CD4-positive, alpha-beta memory T cell (primary cell): Measurements from ENCODE around the gene SLC9A9. TPM values are rescaled to one million over a fixed set of nuclear protein-coding genes. Genes with fewer than 3 reads are reported as not detected.
"Not testable (repeated sequence)": the region's sequence is repeated elsewhere in the genome, so short reads cannot be mapped to it uniquely, and the experiment has no call there.

ENCODE experiments used
- CTCF ChIA-PET: fragments of 350-600 bp; sonication (Branson Sonifier 250); formaldehyde crosslinking; loops from one replicate; lab custom pipeline; 2021; ENCODE audit warnings: inconsistent platforms; ENCODE audit not compliant: partially characterized antibody; lab: Charles Lee
- POLR2A ChIA-PET: fragments of 350-600 bp; sonication (Branson Sonifier 250); formaldehyde crosslinking; loops from one replicate; lab custom pipeline; 2021; ENCODE audit not compliant: partially characterized antibody; lab: Charles Lee
- DNase-seq, 5 donors: peaks; one replicate each; pipeline versions ENCODE4 v3.0.0 to v3.0.0-alpha.2; 2020 to 2022; ENCODE audit warnings: mixed read lengths in 1 of 5
- H3K27ac ChIP-seq: one replicate; pipeline ENCODE4 v1.7.0; 2013; ENCODE audit warnings: low read depth, low read length
- H3K27me3 ChIP-seq: 2 replicates; pipeline ENCODE4 v1.7.0; 2013; ENCODE audit warnings: mild to moderate bottlenecking, low read length, moderate library complexity; ENCODE audit not compliant: insufficient read depth
- H3K36me3 ChIP-seq: 2 replicates; pipeline ENCODE4 v1.7.0; 2013; ENCODE audit warnings: mild to moderate bottlenecking, low read length, moderate library complexity; ENCODE audit not compliant: insufficient read depth
- H3K4me1 ChIP-seq: 2 replicates; pipeline ENCODE4 v1.7.0; 2013; ENCODE audit warnings: mild to moderate bottlenecking, low read length, moderate library complexity; ENCODE audit not compliant: insufficient read depth
- H3K4me3 ChIP-seq, 2 donors: one replicate each; pipeline ENCODE4 v1.7.0; 2013; ENCODE audit warnings: low read length in 2 of 2, mild to moderate bottlenecking in 1 of 2
- H3K9me3 ChIP-seq, 2 donors: one replicate each; pipeline ENCODE4 v1.7.0; 2013; ENCODE audit warnings: low read length in 2 of 2, control low read depth in 1 of 2; ENCODE audit not compliant: control insufficient read depth in 1 of 2
- H3K27ac Mint-ChIP-seq, 7 donors: one replicate each; pipeline ENCODE4 v1.8.0; 2020 to 2021; ENCODE audit warnings: mixed read lengths in 7 of 7, mild to moderate bottlenecking in 6 of 7, inconsistent platforms in 3 of 7, moderate library complexity in 3 of 7
- H3K27me3 Mint-ChIP-seq, 2 donors: one replicate each; pipeline ENCODE4 v1.8.0; 2020 to 2021; ENCODE audit warnings: mixed read lengths in 2 of 2
- H3K36me3 Mint-ChIP-seq, 2 donors: one replicate each; pipeline ENCODE4 v1.8.0; 2020 to 2021; ENCODE audit warnings: mixed read lengths in 2 of 2, inconsistent platforms in 1 of 2, mild to moderate bottlenecking in 1 of 2
- H3K4me1 Mint-ChIP-seq, 4 donors: one replicate each; pipeline ENCODE4 v1.8.0; 2020 to 2021; ENCODE audit warnings: mixed read lengths in 4 of 4, mild to moderate bottlenecking in 1 of 4
- H3K4me3 Mint-ChIP-seq, 8 donors: one replicate each; pipeline ENCODE4 v1.8.0; 2020 to 2021; ENCODE audit warnings: mixed read lengths in 8 of 8, mild to moderate bottlenecking in 7 of 8, moderate library complexity in 6 of 8, inconsistent platforms in 3 of 8
- H3K9me3 Mint-ChIP-seq, 8 donors: one replicate each; pipeline ENCODE4 v1.8.0; 2020 to 2021; ENCODE audit warnings: mixed read lengths in 8 of 8, mild to moderate bottlenecking in 5 of 8, inconsistent platforms in 3 of 8, moderate library complexity in 1 of 8
- intact Hi-C: fragments of 100-400 bp; cut with micrococcal nuclease; formaldehyde crosslinking; loops from one replicate; pipeline ENCODE4 v1.15.1; 2023
- polyA plus RNA-seq, 2 donors: library from polyadenylated mRNA; unstranded; fragments of 300-500 nt; fragmentation: Illumina TruSeq; gene quantifications; one replicate each; pipeline ENCODE4 v1.2.3, GENCODE V29; 2021
- total RNA-seq, 2 experiments: library from RNA; stranded (reverse); gene quantifications; one replicate each; pipeline ENCODE4 v1.2.3, GENCODE V29; 2021

SLC9A9 gene
- total and polyA plus RNA-seq, 4 experiments from 2014 or later: 30.8 to 35.5 (median 34.4) TPM

DNA sequence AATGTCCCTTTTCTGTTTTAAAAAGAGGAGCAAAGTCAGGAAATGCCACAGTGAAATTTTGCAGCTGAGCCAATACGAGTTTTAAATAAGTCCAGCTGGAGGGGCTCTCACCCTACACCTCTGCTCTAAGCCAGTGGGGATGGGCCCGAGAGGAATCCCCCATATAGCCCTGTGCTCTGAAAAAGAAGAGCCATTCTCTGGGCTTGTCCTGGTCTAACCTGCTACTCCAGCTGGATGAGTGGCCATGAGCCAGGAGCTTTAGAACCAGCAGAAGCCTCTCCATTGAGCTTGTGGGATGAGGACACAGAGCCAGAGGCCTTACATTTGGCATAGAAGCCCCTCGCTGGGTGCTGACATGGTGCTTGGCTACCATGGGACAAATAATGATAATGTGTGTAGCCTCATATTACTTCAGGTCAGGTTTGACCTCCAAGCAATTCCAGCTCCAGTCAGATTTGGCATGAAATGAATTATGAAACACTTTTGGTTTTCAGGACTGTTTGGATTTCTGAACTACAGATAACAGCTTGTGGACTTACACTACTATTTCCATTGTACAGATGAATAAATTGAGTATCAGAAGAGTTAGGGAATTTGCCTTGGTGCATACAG, 556.3 kb downstream of the SLC9A9 start:
- no peak for DNase-seq
- POLR2A ChIA-PET: no interaction called here
- H3K36me3 Mint-ChIP-seq: no peaks in the 10 kb centered on the region
- H3K4me3 Mint-ChIP-seq: no peak overlapping the region
- H3K9me3 Mint-ChIP-seq: no peaks in the 10 kb centered on the region
- Histone ChIP-seq H3K27ac (no peak overlapping the region), H3K36me3 (no peaks in the 10 kb centered on the region), H3K4me3 (no peak overlapping the region), H3K27me3 (no peaks in the 10 kb centered on the region), H3K9me3 (no peaks in the 10 kb centered on the region), H3K4me1 (no peaks in the 10 kb centered on the region)
- H3K27ac Mint-ChIP-seq: no peak overlapping the region
- intact Hi-C loops: no loop called here
- CTCF ChIA-PET: interaction anchor here (0.6 to 1.1 kb wide), 2 partner anchors 12 to 23 kb away, joined by 3 to 6 read pairs; no protein-coding TSS in a partner anchor
- H3K27me3 Mint-ChIP-seq: no peaks in the 10 kb centered on the region
- peaks cover 0 to 15% (median 5%) of the 10 kb centered on the region in 4 donors for H3K4me1 Mint-ChIP-seq

- peaks cover 0 to 2% (median 0%) of the 10 kb centered on the region in 4 donors for H3K4me1 Mint-ChIP-seq
- H3K27ac Mint-ChIP-seq: no peak overlapping the region
- Histone ChIP-seq H3K27me3 (no peaks in the 10 kb centered on the region), H3K9me3 (no peaks in the 10 kb centered on the region), H3K27ac (no peak overlapping the region), H3K4me3 (no peak overlapping the region), H3K4me1 (no peaks in the 10 kb centered on the region), H3K36me3 (no peaks in the 10 kb centered on the region)
- no peak overlapping the region for H3K4me3 Mint-ChIP-seq
- intact Hi-C loops: no loop called here
- no peaks in the 10 kb centered on the region for H3K27me3 Mint-ChIP-seq
- H3K9me3 Mint-ChIP-seq: no peaks in the 10 kb centered on the region
- no peak for DNase-seq
- CTCF ChIA-PET: interaction anchor here (1.2 kb wide), 1 partner anchor 10 kb away, joined by 3 read pairs; no protein-coding TSS in a partner anchor
- POLR2A ChIA-PET: no interaction called here
- H3K36me3 Mint-ChIP-seq: peaks cover 0 to 4% of the 10 kb centered on the region in 2 donors
Observed at GRCh38 chr3:143288944-143289343, 559.3 kb downstream of the SLC9A9 start.

DNA sequence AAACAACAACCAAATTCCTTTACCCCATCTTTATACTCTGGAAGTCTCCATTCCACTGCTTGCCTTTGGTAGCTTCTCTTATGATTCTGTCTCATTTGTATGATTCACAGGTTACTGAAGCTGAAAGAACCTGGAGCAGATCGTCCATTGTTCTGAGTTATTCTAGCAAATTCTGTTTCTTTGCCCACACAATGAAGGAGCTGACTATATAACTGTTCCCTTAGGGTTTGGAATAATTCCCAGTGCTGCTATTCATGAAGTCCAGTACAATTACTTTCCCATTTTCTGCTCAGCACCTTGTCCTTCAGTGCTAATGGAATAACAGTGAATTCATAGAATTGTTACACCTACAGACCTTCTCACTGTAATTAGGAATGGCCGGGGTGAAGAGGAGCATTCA, 560.9 kb downstream of the SLC9A9 start:
- Histone ChIP-seq H3K27me3 (no peaks in the 10 kb centered on the region), H3K4me3 (no peak overlapping the region), H3K36me3 (no peaks in the 10 kb centered on the region), H3K27ac (no peak overlapping the region), H3K4me1 (no peaks in the 10 kb centered on the region), H3K9me3 (no peaks in the 10 kb centered on the region)
- H3K9me3 Mint-ChIP-seq: no peaks in the 10 kb centered on the region
- intact Hi-C loops: no loop called here
- H3K36me3 Mint-ChIP-seq: peaks cover 2 to 10% of the 10 kb centered on the region in 2 donors
- ChIA-PET CTCF (interaction anchor here (1.4 kb wide), 1 partner anchor 15 kb away, joined by 3 read pairs; no protein-coding TSS in a partner anchor), POLR2A (no interaction called here)
- no peak overlapping the region for H3K4me3 Mint-ChIP-seq
- no peak overlapping the region for H3K27ac Mint-ChIP-seq
- peaks cover 0 to 2% (median 0%) of the 10 kb centered on the region in 4 donors for H3K4me1 Mint-ChIP-seq
- no peak for DNase-seq
- no peaks in the 10 kb centered on the region for H3K27me3 Mint-ChIP-seq

DNA sequence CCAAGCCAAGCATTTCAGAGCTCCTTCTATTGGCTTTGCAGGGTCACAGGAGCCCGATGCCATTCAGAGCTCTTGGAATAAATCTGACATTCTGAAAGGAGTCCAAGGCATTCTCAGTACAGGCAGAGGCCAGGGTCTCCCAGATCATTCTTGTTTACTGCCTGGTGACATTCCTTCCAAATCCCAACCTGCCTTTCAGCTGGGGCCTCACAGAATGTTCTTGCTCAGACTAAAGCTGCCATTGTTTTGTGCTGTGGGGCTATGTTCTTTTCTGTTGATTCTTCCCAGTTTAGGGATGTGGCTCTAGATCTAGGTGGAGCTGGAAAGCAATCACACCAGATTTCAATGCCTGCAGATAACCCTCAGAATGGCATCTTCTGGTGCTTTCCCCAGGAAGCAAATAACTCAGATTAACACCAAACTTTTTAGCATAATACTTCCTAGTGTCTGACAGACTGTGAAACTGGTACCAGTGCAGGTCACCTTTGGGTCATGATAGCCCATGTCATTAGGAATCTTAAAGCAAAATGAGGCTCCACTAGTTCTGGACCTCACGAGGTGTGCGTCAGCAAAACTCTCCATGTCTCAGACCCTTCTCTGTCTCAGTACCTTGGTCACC, 561.8 kb downstream of the SLC9A9 start:
- Histone ChIP-seq H3K36me3 (no peaks in the 10 kb centered on the region), H3K27ac (no peak overlapping the region), H3K27me3 (no peaks in the 10 kb centered on the region), H3K4me3 (no peak overlapping the region), H3K4me1 (no peaks in the 10 kb centered on the region), H3K9me3 (no peaks in the 10 kb centered on the region)
- Mint-ChIP-seq H3K36me3 (peaks cover 6 to 10% of the 10 kb centered on the region in 2 donors), H3K9me3 (no peaks in the 10 kb centered on the region), H3K27me3 (no peaks in the 10 kb centered on the region), H3K27ac (no peak overlapping the region), H3K4me1 (peaks cover 0 to 2% (median 0%) of the 10 kb centered on the region in 4 donors), H3K4me3 (no peak overlapping the region)
- POLR2A ChIA-PET: no interaction called here
- intact Hi-C loops: no loop called here
- CTCF ChIA-PET: interaction anchor here (1.4 kb wide), 1 partner anchor 14 kb away, joined by 3 read pairs; no protein-coding TSS in a partner anchor
- no peak for DNase-seq

GRCh38 chr3:143283432-143284128, 564.7 kb downstream of the SLC9A9 start:
- intact Hi-C loops: no loop called here
- ChIA-PET POLR2A (no interaction called here), CTCF (no interaction called here)
- H3K4me3 ChIP-seq: no peak overlapping the region
- Mint-ChIP-seq H3K27me3 (no peaks in the 10 kb centered on the region), H3K36me3 (peaks cover 6 to 18% of the 10 kb centered on the region in 2 donors), H3K27ac (no peak overlapping the region), H3K4me3 (no peak overlapping the region), H3K4me1 (no peaks in the 10 kb centered on the region), H3K9me3 (peaks cover 0 to 4% (median 0%) of the 10 kb centered on the region in 8 donors)
- H3K27me3 ChIP-seq: no peaks in the 10 kb centered on the region
- DNase-seq: no peak
- H3K36me3 ChIP-seq: no peaks in the 10 kb centered on the region
- H3K4me1 ChIP-seq: no peaks in the 10 kb centered on the region
- no peaks in the 10 kb centered on the region for H3K9me3 ChIP-seq
- H3K27ac ChIP-seq: no peak overlapping the region

- no peak overlapping the region for H3K27ac Mint-ChIP-seq
- no peaks in the 10 kb centered on the region for H3K4me1 Mint-ChIP-seq
- peaks cover 0 to 4% (median 0%) of the 10 kb centered on the region in 8 donors for H3K9me3 Mint-ChIP-seq
- Histone ChIP-seq H3K36me3 (no peaks in the 10 kb centered on the region), H3K4me1 (no peaks in the 10 kb centered on the region), H3K27me3 (no peaks in the 10 kb centered on the region), H3K9me3 (no peaks in the 10 kb centered on the region), H3K27ac (no peak overlapping the region), H3K4me3 (no peak overlapping the region)
- ChIA-PET CTCF (interaction anchor here (0.6 kb wide), 1 partner anchor 197 kb away, joined by 3 read pairs; no protein-coding TSS in a partner anchor), POLR2A (no interaction called here)
- peaks cover 6 to 18% of the 10 kb centered on the region in 2 donors for H3K36me3 Mint-ChIP-seq
- DNase-seq: no peak
- H3K4me3 Mint-ChIP-seq: no peak overlapping the region
- no peaks in the 10 kb centered on the region for H3K27me3 Mint-ChIP-seq
- intact Hi-C loops: no loop called here
Observed at GRCh38 chr3:143280984-143281383, 567.3 kb downstream of the SLC9A9 start.

GRCh38 chr3:143279567-143279966, 568.7 kb downstream of the SLC9A9 start:
- H3K4me3 Mint-ChIP-seq, H3K27me3 ChIP-seq, H3K36me3 ChIP-seq, H3K9me3 Mint-ChIP-seq, H3K27me3 Mint-ChIP-seq, POLR2A ChIA-PET, H3K27ac Mint-ChIP-seq, intact Hi-C loops, H3K4me3 ChIP-seq, H3K4me1 ChIP-seq, H3K9me3 ChIP-seq, DNase-seq, H3K4me1 Mint-ChIP-seq, H3K27ac ChIP-seq: not testable (repeated sequence)
- peaks cover 6 to 18% of the 10 kb centered on the region in 2 donors for H3K36me3 Mint-ChIP-seq
- CTCF ChIA-PET: interaction anchor here (0.7 kb wide), 1 partner anchor 12 kb away, joined by 6 read pairs; no protein-coding TSS in a partner anchor
